Measurements from ENCODE around the gene AFMID. TPM values are rescaled to one million over a fixed set of nuclear protein-coding genes. Genes with fewer than 3 reads are reported as not detected.
A peak's percentile ranks its signal among the peaks of the same experiment; 100 is the strongest.

AFMID gene
- total RNA-seq, 1 donor from 2014 or later, result 25.5 TPM

DNA sequence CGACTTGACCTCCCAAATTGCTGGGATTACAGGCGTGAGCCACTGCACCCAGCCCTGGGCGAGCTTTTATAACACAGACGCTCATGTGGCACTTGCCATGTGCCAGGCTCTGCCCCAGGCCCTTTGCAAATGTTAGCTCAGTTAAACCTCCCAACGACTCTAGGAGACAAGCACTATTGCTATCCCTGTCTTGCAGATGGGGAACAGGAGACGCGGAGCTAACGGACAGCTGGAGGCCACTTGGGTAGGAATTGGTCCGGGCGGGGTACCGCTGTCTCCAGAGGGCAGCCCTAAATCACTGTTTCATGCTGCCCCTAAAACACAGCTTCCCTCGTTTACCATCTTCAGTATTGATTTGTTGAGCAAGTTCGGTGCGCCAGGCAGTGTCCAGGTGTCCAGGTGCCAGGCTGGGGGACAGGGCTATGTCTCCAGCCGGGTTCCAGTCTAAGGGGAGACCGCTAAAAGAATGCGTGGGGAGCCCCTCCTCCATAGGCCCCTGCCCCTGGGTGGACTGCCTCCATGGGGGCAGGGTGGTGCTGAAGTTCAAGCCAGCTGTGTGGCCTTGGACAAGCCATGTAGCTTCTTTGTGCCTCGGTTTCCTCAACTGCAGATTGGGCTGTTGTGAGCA lies 68.0 kb downstream of the AFMID start:
- Mint-ChIP-seq H3K9me3 (ENCODE audit: low read depth) (no peaks in the 10 kb centered on the region), H3K4me1 (ENCODE audit: low read depth) (peaks cover 17% of the 10 kb centered on the region), H3K27ac (ENCODE audit: unreplicated experiment) (no peak overlapping the region), H3K27me3 (ENCODE audit: low read depth) (no peaks in the 10 kb centered on the region), H3K4me3 (ENCODE audit: unreplicated experiment) (peak overlapping the region; percentile 19), H3K36me3 (ENCODE audit: low read depth) (no peaks in the 10 kb centered on the region)
- TF ChIP-seq, protein P1, sequence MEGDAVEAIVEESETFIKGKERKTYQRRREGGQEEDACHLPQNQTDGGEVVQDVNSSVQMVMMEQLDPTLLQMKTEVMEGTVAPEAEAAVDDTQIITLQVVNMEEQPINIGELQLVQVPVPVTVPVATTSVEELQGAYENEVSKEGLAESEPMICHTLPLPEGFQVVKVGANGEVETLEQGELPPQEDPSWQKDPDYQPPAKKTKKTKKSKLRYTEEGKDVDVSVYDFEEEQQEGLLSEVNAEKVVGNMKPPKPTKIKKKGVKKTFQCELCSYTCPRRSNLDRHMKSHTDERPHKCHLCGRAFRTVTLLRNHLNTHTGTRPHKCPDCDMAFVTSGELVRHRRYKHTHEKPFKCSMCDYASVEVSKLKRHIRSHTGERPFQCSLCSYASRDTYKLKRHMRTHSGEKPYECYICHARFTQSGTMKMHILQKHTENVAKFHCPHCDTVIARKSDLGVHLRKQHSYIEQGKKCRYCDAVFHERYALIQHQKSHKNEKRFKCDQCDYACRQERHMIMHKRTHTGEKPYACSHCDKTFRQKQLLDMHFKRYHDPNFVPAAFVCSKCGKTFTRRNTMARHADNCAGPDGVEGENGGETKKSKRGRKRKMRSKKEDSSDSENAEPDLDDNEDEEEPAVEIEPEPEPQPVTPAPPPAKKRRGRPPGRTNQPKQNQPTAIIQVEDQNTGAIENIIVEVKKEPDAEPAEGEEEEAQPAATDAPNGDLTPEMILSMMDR (IDR thresholded peaks at IDR 0.05), result no peak
- no peak for DNase-seq (ENCODE audit: low spot score)

DNA sequence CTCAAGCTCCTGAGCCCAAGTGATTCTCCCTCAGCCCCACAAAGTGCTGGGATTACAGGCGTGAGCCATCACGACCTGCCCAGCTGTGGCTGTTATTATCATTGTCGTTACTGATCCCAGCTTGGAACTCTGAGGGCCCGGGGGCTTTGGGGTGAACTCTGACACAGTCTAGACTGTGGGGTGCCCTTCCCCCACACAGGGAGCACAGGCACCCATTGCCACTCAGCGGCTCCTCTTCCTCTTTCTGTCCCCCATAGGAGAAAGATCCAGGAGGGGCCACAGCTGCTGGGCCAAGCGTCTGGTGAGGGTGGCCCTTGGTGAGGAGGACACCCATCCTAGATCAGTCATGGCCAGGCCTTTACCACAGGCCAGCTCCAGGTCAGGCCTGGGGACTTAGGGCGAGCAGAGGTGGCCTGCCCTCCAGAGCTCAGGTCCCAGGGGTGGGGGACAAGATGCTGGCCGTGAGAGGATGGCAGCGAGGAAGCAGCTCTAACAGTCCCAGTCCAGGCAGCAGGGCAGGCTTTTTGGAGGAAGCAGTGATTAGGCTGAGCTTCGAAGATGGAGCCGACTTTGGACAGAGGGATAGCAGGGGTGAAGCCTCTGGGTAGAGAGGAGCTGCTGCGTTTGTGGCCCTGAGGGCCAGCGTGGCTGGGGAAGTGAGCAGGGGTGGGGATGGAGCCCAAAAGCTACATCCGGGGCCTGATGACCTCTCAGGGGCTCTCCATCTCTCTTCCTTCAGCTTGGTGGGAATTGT lies 69.0 kb downstream of the AFMID start:
- TF ChIP-seq, protein P1 (IDR thresholded peaks at IDR 0.05), result no peak
- H3K4me3 Mint-ChIP-seq (ENCODE audit: unreplicated experiment), result no peak overlapping the region
- no peak overlapping the region for H3K27ac Mint-ChIP-seq (ENCODE audit: unreplicated experiment)
- H3K36me3 Mint-ChIP-seq (ENCODE audit: low read depth), result no peaks in the 10 kb centered on the region
- H3K4me1 Mint-ChIP-seq (ENCODE audit: low read depth), result peaks cover 12% of the 10 kb centered on the region
- no peak for DNase-seq (ENCODE audit: low spot score)
- no peaks in the 10 kb centered on the region for H3K27me3 Mint-ChIP-seq (ENCODE audit: low read depth)
- no peaks in the 10 kb centered on the region for H3K9me3 Mint-ChIP-seq (ENCODE audit: low read depth)

DNA sequence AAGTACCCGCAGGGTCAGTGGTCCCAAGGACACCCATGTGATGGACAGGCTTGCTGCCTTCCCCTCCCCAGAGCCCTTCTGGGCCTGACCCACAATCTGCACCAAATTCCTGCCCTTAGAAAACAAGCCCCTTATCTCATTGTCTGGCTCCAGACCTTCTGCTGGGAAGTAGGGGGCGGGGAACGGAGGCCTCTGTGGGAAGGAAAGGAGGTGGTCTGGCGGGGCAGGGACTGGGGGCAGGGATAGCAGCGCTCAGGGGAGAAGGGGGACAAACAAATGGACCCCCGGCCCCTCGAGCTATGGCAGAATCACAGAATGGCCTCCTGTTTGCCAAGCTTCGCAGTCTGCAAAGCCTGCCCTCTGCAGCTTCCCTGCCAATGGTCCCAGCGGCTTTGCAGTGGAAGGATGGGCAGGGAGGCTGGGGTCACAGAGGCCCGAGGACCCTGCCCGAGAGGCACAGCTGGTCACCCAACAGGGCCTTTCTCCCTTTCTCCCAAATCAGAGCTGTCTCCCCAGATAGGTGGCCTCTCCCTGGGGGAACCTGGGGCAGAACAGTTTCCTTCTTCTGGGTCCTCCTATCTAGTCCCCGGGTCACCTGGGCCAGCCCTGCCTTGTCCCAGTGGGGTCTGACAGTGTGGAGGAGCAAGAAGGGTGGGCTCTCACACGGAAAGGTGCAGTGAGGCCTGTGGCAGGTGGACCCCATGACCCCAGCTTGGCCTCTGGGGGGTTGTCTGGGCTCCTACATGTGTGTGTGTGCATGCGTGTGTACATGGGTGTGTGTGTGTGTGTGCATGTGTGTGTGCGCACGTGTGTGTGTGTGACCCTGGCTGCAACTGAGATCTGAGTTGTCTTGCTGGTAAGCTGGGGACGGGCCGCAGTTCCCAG lies 69.8 kb downstream of the AFMID start:
- peaks cover 11% of the 10 kb centered on the region for H3K4me1 Mint-ChIP-seq (ENCODE audit: low read depth)
- no peak for DNase-seq (ENCODE audit: low spot score)
- no peak overlapping the region for H3K4me3 Mint-ChIP-seq (ENCODE audit: unreplicated experiment)
- TF ChIP-seq, protein P1 (IDR thresholded peaks at IDR 0.05), result no peak
- H3K27ac Mint-ChIP-seq (ENCODE audit: unreplicated experiment), result no peak overlapping the region
- no peaks in the 10 kb centered on the region for H3K27me3 Mint-ChIP-seq (ENCODE audit: low read depth)
- H3K9me3 Mint-ChIP-seq (ENCODE audit: low read depth), result no peaks in the 10 kb centered on the region
- H3K36me3 Mint-ChIP-seq (ENCODE audit: low read depth), result no peaks in the 10 kb centered on the region

Other genes starting within 250 kb of the AFMID start
- 16.8 to 23.9 TPM (median 19.8 TPM) in 3 replicates for gene TNRC6C, start 228.7 kb upstream of the AFMID start, total RNA-seq
- gene TMC6, start 58.6 kb upstream of the AFMID start, total RNA-seq, result 12.4 to 19.6 TPM (median 17.5 TPM) in 3 replicates
- gene TMC8, start 56.6 kb upstream of the AFMID start, total RNA-seq, result 0.40 to 0.97 TPM in 2 of 3 replicates, not detected in the other
- not detected in 3 replicates for gene C17orf99, start 41.0 kb upstream of the AFMID start, total RNA-seq
- 35.1 to 57.6 TPM (median 52.3 TPM) in 3 replicates for gene SYNGR2, start 18.8 kb upstream of the AFMID start, total RNA-seq
- 21.1 to 29.5 TPM (median 23.4 TPM) in 3 replicates for gene TK1, start 310 bp upstream of the AFMID start, total RNA-seq
- 10.2 to 11.6 TPM (median 10.9 TPM) in 3 replicates for gene BIRC5, start 26.9 kb downstream of the AFMID start, total RNA-seq
- not detected in 3 replicates for gene TMEM235, start 44.3 kb downstream of the AFMID start, total RNA-seq
- 13.6 to 26.2 TPM (median 14.4 TPM) in 3 replicates for gene SOCS3, start 172.7 kb downstream of the AFMID start, total RNA-seq
- 22.1 to 30.4 TPM (median 22.7 TPM) in 3 replicates for gene PGS1, start 191.3 kb downstream of the AFMID start, total RNA-seq